KMS-11 (cell line): ENCODE results near the gene NOL8.

Experiments
- H2AFZ ChIP-seq: fragments of 200-600 bp; sonication (generic); 2 replicates; pipeline ENCODE4 v1.6.1; 2016; ENCODE audit warnings: antibody characterized with exemption, mixed run types, low read depth
- H3K27ac ChIP-seq: fragments of 200-600 bp; sonication (generic); 2 replicates; pipeline ENCODE4 v1.6.1; 2016; ENCODE audit warnings: mild to moderate bottlenecking, mixed run types
- H3K27me3 ChIP-seq: fragments of 200-600 bp; sonication (generic); 2 replicates; pipeline ENCODE4 v1.6.1; 2017; ENCODE audit warnings: mild to moderate bottlenecking, low read depth, mixed run types, moderate library complexity; ENCODE audit not compliant: insufficient read depth
- H3K36me3 ChIP-seq: fragments of 200-600 bp; sonication (generic); 2 replicates; pipeline ENCODE4 v1.6.1; 2017; ENCODE audit warnings: mild to moderate bottlenecking, mixed run types; ENCODE audit not compliant: insufficient read depth
- H3K4me1 ChIP-seq: fragments of 200-600 bp; sonication (generic); 2 replicates; pipeline ENCODE4 v1.6.1; 2016; ENCODE audit warnings: mild to moderate bottlenecking, low read depth, mixed run types; ENCODE audit not compliant: poor library complexity, severe bottlenecking
- H3K4me2 ChIP-seq: fragments of 200-600 bp; sonication (generic); 2 replicates; pipeline ENCODE4 v1.7.0; 2016; ENCODE audit warnings: mild to moderate bottlenecking, mixed run types
- H3K4me3 ChIP-seq: fragments of 200-600 bp; sonication (generic); IDR thresholded peaks from 2 replicates; pipeline ENCODE4 v1.6.1; 2017; ENCODE audit warnings: low read depth, low read length, mixed read lengths; ENCODE audit not compliant: insufficient read depth
- H3K79me2 ChIP-seq: fragments of 200-600 bp; sonication (generic); 2 replicates; pipeline ENCODE4 v1.6.1; 2016; ENCODE audit warnings: low read depth, mixed run types; ENCODE audit not compliant: insufficient read depth
- H3K9ac ChIP-seq: fragments of 200-600 bp; sonication (generic); 2 replicates; pipeline ENCODE4 v1.6.1; 2016; ENCODE audit warnings: mild to moderate bottlenecking, mixed run types
- H4K20me1 ChIP-seq: fragments of 200-600 bp; sonication (generic); 2 replicates; pipeline ENCODE4 v1.6.1; 2016; ENCODE audit warnings: mild to moderate bottlenecking, mixed run types; ENCODE audit not compliant: insufficient read depth
- TF ChIP-seq, protein P1 (sequence below): fragments of 200-600 bp; sonication (generic); conservative IDR thresholded peaks from 2 replicates; pipeline ENCODE4 v1.6.1; 2017; ENCODE audit warnings: low read depth, mild to moderate bottlenecking, antibody characterized with exemption, low read length, moderate library complexity, mixed read lengths

Gene NOL8

GRCh38 chr9:92257327-92257726, 67.8 kb downstream of the NOL8 start:
- TF ChIP-seq, protein P1, sequence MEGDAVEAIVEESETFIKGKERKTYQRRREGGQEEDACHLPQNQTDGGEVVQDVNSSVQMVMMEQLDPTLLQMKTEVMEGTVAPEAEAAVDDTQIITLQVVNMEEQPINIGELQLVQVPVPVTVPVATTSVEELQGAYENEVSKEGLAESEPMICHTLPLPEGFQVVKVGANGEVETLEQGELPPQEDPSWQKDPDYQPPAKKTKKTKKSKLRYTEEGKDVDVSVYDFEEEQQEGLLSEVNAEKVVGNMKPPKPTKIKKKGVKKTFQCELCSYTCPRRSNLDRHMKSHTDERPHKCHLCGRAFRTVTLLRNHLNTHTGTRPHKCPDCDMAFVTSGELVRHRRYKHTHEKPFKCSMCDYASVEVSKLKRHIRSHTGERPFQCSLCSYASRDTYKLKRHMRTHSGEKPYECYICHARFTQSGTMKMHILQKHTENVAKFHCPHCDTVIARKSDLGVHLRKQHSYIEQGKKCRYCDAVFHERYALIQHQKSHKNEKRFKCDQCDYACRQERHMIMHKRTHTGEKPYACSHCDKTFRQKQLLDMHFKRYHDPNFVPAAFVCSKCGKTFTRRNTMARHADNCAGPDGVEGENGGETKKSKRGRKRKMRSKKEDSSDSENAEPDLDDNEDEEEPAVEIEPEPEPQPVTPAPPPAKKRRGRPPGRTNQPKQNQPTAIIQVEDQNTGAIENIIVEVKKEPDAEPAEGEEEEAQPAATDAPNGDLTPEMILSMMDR, result no peak
- no peak overlapping the region for H2AFZ ChIP-seq
- H3K79me2 ChIP-seq, result no peaks in the 10 kb centered on the region
- no peaks in the 10 kb centered on the region for H3K4me1 ChIP-seq
- H3K27ac ChIP-seq, result no peak overlapping the region
- no peak overlapping the region for H3K4me3 ChIP-seq
- peaks cover 40% of the 10 kb centered on the region for H3K36me3 ChIP-seq
- H4K20me1 ChIP-seq, result no peaks in the 10 kb centered on the region
- H3K9ac ChIP-seq, result no peak overlapping the region
- no peaks in the 10 kb centered on the region for H3K27me3 ChIP-seq
- H3K4me2 ChIP-seq, result no peak overlapping the region

GRCh38 chr9:92254381-92255337, 70.5 kb downstream of the NOL8 start:
- peaks cover 48% of the 10 kb centered on the region for H3K36me3 ChIP-seq
- H3K79me2 ChIP-seq, result no peaks in the 10 kb centered on the region
- no peaks in the 10 kb centered on the region for H4K20me1 ChIP-seq

GRCh38 chr9:92253656-92254055, 71.5 kb downstream of the NOL8 start:
- H3K9ac ChIP-seq, result no peak overlapping the region
- H3K4me3 ChIP-seq, result no peak overlapping the region
- H3K27ac ChIP-seq, result no peak overlapping the region
- H3K79me2 ChIP-seq, result no peaks in the 10 kb centered on the region
- TF ChIP-seq, protein P1, result no peak
- no peaks in the 10 kb centered on the region for H3K4me1 ChIP-seq
- H3K4me2 ChIP-seq, result no peak overlapping the region
- H3K36me3 ChIP-seq, result peaks cover 45% of the 10 kb centered on the region
- no peaks in the 10 kb centered on the region for H3K27me3 ChIP-seq
- no peak overlapping the region for H2AFZ ChIP-seq
- no peaks in the 10 kb centered on the region for H4K20me1 ChIP-seq

More at GRCh38 chr9:92254381-92255337, 70.5 kb downstream of the NOL8 start:
- H3K4me1 ChIP-seq, result no peaks in the 10 kb centered on the region
- no peak overlapping the region for H3K27ac ChIP-seq
- no peaks in the 10 kb centered on the region for H3K27me3 ChIP-seq
- H2AFZ ChIP-seq, result no peak overlapping the region
- TF ChIP-seq, protein P1, result no peak
- H3K4me2 ChIP-seq, result no peak overlapping the region
- H3K9ac ChIP-seq, result no peak overlapping the region
- no peak overlapping the region for H3K4me3 ChIP-seq

DNA sequence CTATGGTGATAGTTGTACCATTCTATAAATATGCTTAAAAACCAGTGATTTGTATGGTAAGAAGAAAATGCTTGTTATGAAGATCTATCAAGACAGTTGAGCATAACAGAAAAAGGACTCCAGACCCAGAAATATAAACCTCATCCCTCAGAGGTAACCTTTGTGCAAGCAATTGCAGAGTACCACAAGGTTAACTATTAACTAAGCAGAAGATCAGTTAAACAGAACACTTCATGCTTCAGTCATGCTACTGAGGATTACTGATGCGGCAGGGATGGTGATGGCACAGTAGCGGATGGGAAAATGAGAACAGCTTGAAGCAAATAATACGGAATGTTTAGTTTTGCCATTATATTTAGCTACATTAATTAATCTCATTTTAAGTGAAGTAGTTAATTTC, 77.2 kb downstream of the NOL8 start:
- Histone ChIP-seq H4K20me1 (no peaks in the 10 kb centered on the region), H2AFZ (no peak overlapping the region), H3K36me3 (peaks cover 48% of the 10 kb centered on the region)

More for the DNA sequence above, 77.2 kb downstream of the NOL8 start:
- Histone ChIP-seq H3K9ac (no peak overlapping the region), H3K4me1 (no peaks in the 10 kb centered on the region), H3K4me3 (no peak overlapping the region), H3K79me2 (no peaks in the 10 kb centered on the region), H3K27ac (no peak overlapping the region), H3K4me2 (no peak overlapping the region), H3K27me3 (no peaks in the 10 kb centered on the region)
- TF ChIP-seq, protein P1, result no peak
